Stimulated activated CD4-positive, alpha-beta T cell treated with anti-CD3 and anti-CD28 coated beads, Interleukin-15, amount 100 ng/mL, for 48 hours (primary cell): ENCODE results near the gene BLOC1S1.
A peak's percentile ranks its signal among the peaks of the same experiment; 100 is the strongest.

ENCODE experiments used
- DNase-seq, 2 donors: peaks; one replicate each; pipeline ENCODE4 v3.0.0-alpha.2; 2020; ENCODE audit warnings: low read depth in 2 of 2

The BLOC1S1 gene

DNA sequence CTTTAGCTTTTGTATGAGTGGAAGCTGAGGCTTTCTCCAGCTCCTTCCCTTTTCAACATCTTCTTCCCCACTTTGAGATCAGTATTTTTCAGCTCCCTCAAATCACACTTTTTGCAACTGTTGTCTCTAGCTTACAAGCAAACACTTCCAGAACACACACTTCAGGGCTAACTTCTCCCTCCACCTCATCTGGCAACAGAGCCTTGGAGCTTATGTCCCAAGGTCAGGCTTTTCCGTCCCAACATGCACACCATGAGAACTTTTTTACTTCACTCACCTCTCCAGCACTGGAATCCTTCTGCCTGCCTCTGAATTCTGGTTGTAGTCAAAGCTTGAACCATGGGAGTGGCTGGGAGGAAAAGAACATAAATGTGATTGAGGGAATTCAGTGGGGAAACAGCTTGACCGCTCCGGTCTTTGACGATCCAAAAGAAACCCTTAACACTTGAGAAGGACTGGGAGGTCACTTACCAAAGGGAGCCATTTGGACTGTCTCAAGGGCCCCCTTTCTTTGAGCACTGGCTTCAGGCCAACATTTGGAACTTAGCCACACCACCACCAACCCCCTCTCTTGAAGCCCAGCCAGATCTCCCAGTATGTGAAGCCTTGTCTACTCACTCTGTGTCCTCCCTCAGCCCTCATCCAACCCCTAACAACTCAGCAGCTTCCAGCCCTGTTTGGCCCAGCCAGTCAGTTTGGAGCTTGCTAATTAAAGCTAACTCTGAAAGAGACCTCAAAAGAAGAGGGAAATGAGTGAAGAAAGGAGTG, 3.9 kb upstream of the BLOC1S1 start:
- DNase-seq, result no peak

DNA sequence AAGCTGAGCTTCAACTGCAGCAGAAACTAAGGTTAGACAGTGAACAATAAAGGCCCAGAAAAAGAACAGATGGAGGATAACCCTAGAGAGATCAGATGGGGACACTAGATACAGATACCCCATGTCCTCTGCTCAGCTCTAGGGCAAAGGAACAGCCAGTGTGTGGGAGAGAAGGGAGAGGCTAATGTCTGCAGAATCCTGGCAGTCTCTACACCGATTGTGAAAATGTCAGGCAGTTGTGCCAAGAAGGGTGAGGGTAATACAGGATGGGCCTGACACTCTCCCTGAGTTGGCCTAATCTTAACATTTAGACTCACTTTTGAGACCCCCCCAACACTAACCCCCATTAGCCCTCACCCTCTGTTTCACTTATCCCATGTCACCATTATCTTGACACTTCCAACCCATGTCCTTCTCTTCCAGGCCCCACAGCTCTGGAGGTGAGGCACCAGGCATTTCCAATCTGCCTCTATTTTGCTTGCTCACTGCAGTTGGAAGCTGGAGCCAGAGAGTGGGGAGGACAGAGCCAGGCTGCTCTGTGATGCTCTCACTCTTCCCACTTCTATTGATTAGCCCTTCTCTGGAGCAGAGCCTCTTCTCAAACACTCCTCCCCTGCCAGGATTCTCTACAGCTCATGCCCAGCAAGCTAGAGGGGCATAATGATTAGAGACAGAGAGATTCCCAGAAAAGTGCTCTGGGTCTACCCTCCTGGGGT, 3.0 kb upstream of the BLOC1S1 start:
- DNase-seq, result no peak

- no peak for DNase-seq
Observed at GRCh38 chr12:55713721-55714120, 2.1 kb upstream of the BLOC1S1 start.

DNA sequence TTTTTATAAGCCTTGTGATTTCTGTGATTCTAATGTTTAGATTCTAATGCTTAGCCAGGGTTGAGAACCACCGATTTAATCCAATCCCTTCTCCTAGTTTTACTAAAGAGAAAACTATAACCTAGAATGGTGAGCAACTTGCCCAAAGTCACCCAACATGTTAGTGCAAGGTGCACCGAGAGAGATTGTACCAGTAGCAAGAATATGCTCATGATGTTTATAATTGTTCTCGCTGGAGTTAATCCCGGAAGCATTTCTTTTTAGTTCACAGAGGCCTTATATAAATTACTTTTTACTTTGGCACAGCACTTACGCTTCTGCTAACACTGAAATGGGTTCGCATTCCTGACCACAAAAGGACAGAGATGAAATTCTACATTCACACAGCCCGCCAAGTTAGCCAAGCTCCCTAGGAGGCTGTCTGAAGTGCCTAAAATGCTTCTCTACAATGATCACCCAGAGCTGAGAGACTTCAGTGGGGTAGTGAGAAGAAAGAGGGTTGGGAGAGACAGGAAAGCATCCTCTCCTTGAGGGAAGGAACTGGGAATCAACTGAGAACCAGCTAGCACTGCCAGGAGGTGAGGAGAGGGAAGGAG, 579 bp upstream of the BLOC1S1 start:
- DNase-seq, result no peak

- DNase-seq, result no peak
Observed at GRCh38 chr12:55716582-55716957, 724 bp downstream of the BLOC1S1 start.

GRCh38 chr12:55717011-55718007, 1.5 kb downstream of the BLOC1S1 start:
- DNase-seq, result no peak

DNA sequence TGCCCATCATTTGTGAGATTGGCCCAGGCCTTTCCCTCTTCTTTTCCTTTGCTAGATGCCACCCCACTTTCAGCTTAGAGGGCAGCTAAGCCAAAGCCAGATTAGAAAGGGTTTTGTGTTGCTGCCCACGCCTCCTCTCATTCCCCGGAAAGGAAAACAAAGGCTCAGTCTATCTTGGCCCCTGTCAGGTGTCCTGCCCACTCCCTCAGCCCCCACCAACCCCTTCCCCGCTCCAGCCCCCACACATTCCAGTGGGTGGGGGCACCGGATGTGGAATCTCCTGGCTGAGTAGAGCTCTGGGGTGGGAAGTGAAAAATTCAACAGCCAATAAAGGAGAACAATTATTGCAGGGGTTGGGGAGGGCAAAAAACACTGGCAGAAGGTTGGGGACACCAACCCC, 2.2 kb downstream of the BLOC1S1 start:
- no peak for DNase-seq

GRCh38 chr12:55718624-55719275, 2.9 kb downstream of the BLOC1S1 start:
- DNase-seq, result no peak

DNA sequence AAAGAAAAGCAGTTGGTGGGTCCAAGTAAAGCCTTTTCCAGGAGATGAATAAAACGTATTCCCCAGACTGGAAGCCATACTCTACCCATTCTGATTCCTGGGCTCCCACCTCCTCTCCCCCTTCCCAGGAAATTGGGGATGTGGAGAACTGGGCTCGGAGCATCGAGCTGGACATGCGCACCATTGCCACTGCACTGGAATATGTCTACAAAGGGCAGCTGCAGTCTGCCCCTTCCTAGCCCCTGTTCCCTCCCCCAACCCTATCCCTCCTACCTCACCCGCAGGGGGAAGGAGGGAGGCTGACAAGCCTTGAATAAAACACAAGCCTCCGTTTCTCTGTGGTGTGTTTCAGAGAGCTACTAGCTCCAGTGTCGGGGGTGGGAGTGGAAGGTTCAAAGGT, 3.5 kb downstream of the BLOC1S1 start:
- DNase-seq, result no peak

DNA sequence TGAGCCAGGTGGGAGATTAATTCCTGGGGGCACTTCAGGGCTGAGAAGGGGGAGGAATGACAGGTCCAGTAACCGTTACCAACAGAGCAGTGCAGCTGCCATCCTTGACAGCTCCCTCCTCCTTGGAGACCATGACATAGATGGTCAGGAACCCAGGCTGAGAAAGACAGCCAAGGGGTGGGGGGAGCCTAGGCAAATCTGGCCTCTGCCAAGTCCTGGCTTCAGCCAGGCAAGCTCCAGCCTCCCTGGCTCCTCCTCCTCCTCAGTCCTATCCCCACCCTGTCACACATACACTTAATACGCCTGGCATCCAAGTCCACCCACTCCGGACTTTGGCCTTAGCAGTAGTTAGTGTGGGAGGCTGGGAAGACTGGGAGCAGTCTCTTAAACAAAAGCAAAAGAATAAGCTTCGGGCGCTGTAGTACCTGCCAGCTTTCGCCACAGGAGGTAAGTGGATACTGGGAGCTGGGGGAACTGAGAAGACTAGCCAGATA, 4.3 kb downstream of the BLOC1S1 start, which contains the start of gene RDH5:
Gene RDH5 (plus strand): TSS at position 323 of the 494 bp plus-strand sequence. CDS start 792 bp downstream, outside the sequence.
- DNase-seq, result no peak

GRCh38 chr12:55720894-55721444, 5.1 kb downstream of the BLOC1S1 start:
- DNase-seq, result no peak

- no peak for DNase-seq
Observed at GRCh38 chr12:55721601-55722213, 5.9 kb downstream of the BLOC1S1 start.

GRCh38 chr12:55722948-55723347, 7.1 kb downstream of the BLOC1S1 start:
- no peak for DNase-seq

DNA sequence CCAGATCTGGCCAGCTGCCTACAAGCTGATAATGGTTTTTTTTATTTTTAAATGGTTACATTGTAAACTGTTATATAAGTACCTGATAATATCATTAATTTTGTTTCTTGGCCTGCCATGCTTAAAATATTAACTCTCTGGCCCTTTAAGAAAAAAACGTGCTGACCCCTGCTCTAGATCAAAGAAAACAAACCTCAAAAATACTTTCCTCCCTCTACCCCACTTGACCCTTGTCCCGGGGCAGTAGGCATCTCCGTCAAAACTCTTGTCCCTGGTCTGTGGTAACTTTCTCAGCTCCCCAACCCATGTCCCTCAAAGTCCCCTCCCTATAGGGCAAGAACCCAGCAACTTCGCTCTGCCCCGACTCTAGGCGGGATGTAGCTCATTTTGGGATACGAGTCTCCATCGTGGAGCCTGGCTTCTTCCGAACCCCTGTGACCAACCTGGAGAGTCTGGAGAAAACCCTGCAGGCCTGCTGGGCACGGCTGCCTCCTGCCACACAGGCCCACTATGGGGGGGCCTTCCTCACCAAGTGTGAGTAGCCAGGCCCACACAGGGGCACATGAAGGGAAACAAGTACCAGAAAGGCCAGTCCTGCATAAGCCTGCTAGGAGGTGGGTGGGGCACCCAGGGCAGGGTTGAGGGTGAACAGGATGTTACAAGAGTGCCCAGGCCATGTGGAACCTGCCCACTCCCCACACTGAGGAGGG, 7.8 kb downstream of the BLOC1S1 start:
- DNase-seq, result no peak

GRCh38 chr12:55724226-55724939, 8.5 kb downstream of the BLOC1S1 start:
- peak in 1 of 2 donors; percentile 55 for DNase-seq

DNA sequence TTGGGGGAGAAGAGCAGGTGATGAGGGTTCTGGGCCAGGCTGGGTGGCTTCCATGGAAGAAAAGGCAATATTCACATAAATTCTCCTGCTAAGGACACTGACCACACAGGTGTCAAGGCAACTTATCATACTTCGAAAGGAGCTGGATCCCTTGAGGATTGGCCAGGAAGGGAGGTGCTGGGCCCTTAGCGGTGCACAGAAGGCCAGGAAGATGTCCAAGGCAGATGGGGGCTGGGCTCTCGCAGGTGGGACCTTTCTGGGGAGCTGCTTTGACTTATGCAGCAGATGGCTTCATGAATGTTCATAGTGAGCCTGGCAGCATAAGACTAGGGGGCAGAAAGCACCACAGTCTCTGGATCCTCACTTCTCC, 9.1 kb downstream of the BLOC1S1 start:
- no peak for DNase-seq

DNA sequence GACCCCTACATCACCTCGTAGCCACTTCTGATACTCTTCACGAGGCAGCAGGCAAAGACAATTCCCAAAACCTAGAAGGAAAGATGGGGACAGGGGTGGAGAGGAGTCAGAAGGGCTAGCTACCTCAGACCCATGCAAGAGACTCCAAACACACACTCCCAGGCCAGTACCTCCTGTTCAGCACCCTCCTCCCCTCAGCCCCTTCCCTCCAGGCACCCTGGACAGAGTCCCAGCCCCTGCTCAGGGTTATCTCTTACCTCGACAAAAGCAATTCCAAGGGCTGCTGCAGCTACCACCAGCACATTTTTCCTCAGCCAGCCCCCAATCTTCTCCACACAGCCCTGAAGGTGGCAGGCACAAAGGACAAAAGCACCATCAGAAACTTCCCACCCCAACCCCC, 9.7 kb downstream of the BLOC1S1 start:
- no peak for DNase-seq

DNA sequence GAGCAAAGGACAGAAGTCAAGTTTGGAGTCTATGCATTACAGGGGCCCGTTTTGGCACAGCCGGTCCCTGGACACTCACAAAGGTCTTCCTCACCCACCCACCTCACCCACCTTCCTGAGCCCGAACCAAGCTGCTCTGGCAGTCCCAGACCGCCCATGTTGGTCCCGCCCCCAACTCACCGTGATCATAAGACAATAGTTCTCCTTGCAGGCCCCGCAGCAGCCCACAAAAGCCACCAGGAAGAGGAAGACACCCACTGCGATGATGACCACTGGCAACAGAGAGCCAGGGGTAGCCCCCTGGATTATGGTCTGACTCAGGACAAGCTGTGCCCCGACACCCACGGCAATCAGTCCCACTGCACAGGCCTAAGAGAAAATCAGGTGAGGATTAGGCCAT, 11.1 kb downstream of the BLOC1S1 start:
- no peak for DNase-seq

DNA sequence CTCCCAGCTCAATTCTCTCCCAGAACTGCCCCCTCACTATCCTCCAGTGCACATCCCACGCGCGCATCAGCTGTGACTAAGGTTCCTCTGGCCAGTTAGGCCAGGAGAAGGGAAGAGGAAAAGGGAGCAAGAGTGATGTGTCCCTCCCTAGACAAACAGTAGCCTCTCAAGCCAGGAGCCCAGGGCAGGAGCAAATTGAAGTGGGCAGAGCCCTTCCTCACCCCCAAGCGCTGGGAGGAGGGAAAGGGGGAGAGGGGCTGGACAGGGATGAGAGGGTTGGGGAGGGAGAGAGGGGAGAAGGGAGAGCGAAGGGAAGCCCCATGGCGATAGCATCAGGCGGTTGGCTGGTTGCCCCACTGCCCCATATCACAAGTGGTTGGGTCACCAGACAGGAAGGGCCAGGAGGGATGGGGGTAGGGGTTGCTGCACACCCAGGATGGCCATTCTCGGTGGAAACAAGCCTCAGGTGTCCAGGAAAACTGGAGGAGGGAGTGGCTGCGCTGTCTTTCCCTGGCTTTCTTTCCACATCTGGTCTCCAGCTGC, 11.9 kb downstream of the BLOC1S1 start:
- DNase-seq, result no peak
